K562 (cell line): ENCODE measurements around the gene ACACB. TPM values are rescaled to one million over a fixed set of nuclear protein-coding genes. Genes with fewer than 3 reads are reported as not detected.
A peak's percentile ranks its signal among the peaks of the same experiment; 100 is the strongest.

Source experiments
- ATAC-seq: fragments of 200-7000 bp; cut with Tn5 transposase; 3 replicates; pipeline ENCODE4 v1.9.1; 2020; ENCODE audit warnings: moderate library complexity
- BruUV-seq: library from RNA; stranded (reverse); fragments of 400-500 nt; replicated peaks from 2 replicates; lab custom pipeline; 2021; lab: Mats Ljungman, UMichigan
- CTCF ChIA-PET: fragments of 300-600 bp; formaldehyde crosslinking; extraction: SDS; loops from one replicate; lab custom pipeline; 2021; ENCODE audit warnings: low intra/inter-chr PET ratio; lab: Yijun Ruan, JAX
- POLR2A ChIA-PET: fragments of 300-600, 350-650 bp; sonication (Branson Sonifier 250); formaldehyde crosslinking; extraction: SDS; loops from one replicate; lab custom pipeline; 2021; ENCODE audit warnings: antibody characterized with exemption, inconsistent platforms; lab: Yijun Ruan, JAX
- DNase-seq, 4 experiments: peaks; one replicate each; pipeline versions ENCODE4 v3.0.0 to v3.0.0-alpha.2; 2011 to 2018; ENCODE audit warnings: low spot score in 3 of 4, mixed read lengths in 3 of 4; ENCODE audit errors: extremely low read depth in 1 of 4
- FAIRE-seq: peaks from 2 replicates; lab custom pipeline; 2011; peaks lifted over from hg19 to GRCh38; lab: Jason Lieb, UNC
- H2AFZ ChIP-seq: 2 replicates; pipeline ENCODE4 v1.6.0; 2011; ENCODE audit warnings: low read depth, low read length, control low read depth, inconsistent platforms
- H3K27ac ChIP-seq: fragments of 200-600 bp; 3 replicates; pipeline ENCODE4 v1.8.0; 2011; ENCODE audit warnings: low read depth, mild to moderate bottlenecking, control low read depth, inconsistent platforms, low read length, moderate library complexity, mixed read lengths; ENCODE audit errors: extremely low read depth
- H3K27me3 ChIP-seq, 2 experiments: fragments of 300-600 bp in 1 of 2; 2 replicates in 1 of 2; 3 replicates in 1 of 2; pipeline versions ENCODE4 v1.6.0 to v1.8.0; 2011; ENCODE audit warnings: inconsistent platforms in 2 of 2, low read length in 2 of 2, mild to moderate bottlenecking in 1 of 2, mixed read lengths in 1 of 2, moderate library complexity in 1 of 2; ENCODE audit not compliant: control insufficient read depth in 2 of 2, insufficient read depth in 2 of 2
- H3K36me3 ChIP-seq: fragments of 300-600 bp; 3 replicates; pipeline ENCODE4 v1.8.0; 2011; ENCODE audit warnings: mild to moderate bottlenecking, low read length, inconsistent platforms; ENCODE audit not compliant: control insufficient read depth, insufficient read depth
- H3K4me1 ChIP-seq, 2 experiments: fragments of 200-600 bp in 1 of 2; replicated peaks in 1 of 2; 2 replicates in 1 of 2; 3 replicates in 1 of 2; pipeline versions ENCODE4 v1.5.1 to v1.8.0; 2011; ENCODE audit warnings: inconsistent platforms in 2 of 2, low read length in 2 of 2, mild to moderate bottlenecking in 1 of 2, mixed read lengths in 1 of 2, moderate library complexity in 1 of 2; ENCODE audit not compliant: control insufficient read depth in 2 of 2, insufficient read depth in 2 of 2
- H3K4me2 ChIP-seq: 2 replicates; pipeline ENCODE4 v1.6.1; 2011; ENCODE audit warnings: low read length, control low read depth, inconsistent platforms, mixed read lengths; ENCODE audit not compliant: insufficient read depth
- H3K4me3 ChIP-seq: fragments of 200-600 bp; sonication (generic), shearing (Covaris generic); 2 replicates; pipeline ENCODE4 v1.5.1; 2016; ENCODE audit warnings: control low read depth, inconsistent platforms
- H3K79me2 ChIP-seq: fragments of 200-600 bp; 3 replicates; pipeline ENCODE4 v1.8.0; 2011; ENCODE audit warnings: low read length, inconsistent platforms; ENCODE audit not compliant: control insufficient read depth, insufficient read depth
- H3K9ac ChIP-seq, 2 experiments: 2 replicates each; pipeline versions ENCODE4 v1.6.0 to v1.6.1; 2011; ENCODE audit warnings: low read depth in 2 of 2, low read length in 2 of 2, control low read depth in 1 of 2, inconsistent platforms in 1 of 2, mild to moderate bottlenecking in 1 of 2, mixed read lengths in 1 of 2; ENCODE audit not compliant: insufficient read depth in 1 of 2
- H3K9me1 ChIP-seq: one replicate; pipeline ENCODE4 v1.6.0; 2011; ENCODE audit warnings: inconsistent platforms, mild to moderate bottlenecking, low read length, moderate library complexity; ENCODE audit not compliant: control insufficient read depth, insufficient read depth
- H3K9me3 ChIP-seq: replicated peaks from 2 replicates; pipeline ENCODE4 v1.5.1; 2011; ENCODE audit warnings: low read depth, low read length, inconsistent platforms; ENCODE audit not compliant: control insufficient read depth, insufficient read depth
- H4K20me1 ChIP-seq: replicated peaks from 2 replicates; pipeline ENCODE4 v1.6.1; 2011; ENCODE audit warnings: low read length, inconsistent platforms, mixed read lengths; ENCODE audit not compliant: control insufficient read depth, insufficient read depth
- ADNP ChIP-seq: fragments of 200-800 bp; sonication (Bioruptor generic); IDR thresholded peaks from 2 replicates; pipeline ENCODE4 v1.6.1; 2016; ENCODE audit warnings: missing genetic modification characterization, missing compliant biosample characterization
- BACH1 ChIP-seq: fragments of 200-800 bp; sonication (Bioruptor generic); IDR thresholded peaks from 2 replicates; pipeline ENCODE4 v1.6.1; 2016; ENCODE audit warnings: missing genetic modification characterization, missing compliant biosample characterization
- CHD1 ChIP-seq: fragments of 200-600 bp; sonication (generic); IDR thresholded peaks from one replicate; pipeline ENCODE4 v1.6.1; 2012; ENCODE audit warnings: mild to moderate bottlenecking, moderate library complexity, low read length, inconsistent platforms
- E2F3 ChIP-seq: fragments of 250-450 bp; sonication (Bioruptor Pico); IDR thresholded peaks from 2 replicates; pipeline ENCODE4 v1.4.0; 2020; ENCODE audit warnings: mild to moderate bottlenecking
- HDAC3 ChIP-seq: fragments of 450-650 bp; IDR thresholded peaks from 2 replicates; pipeline ENCODE4 v1.6.1; 2018; ENCODE audit warnings: borderline replicate concordance, mild to moderate bottlenecking, moderate library complexity; ENCODE audit not compliant: partially characterized antibody
- MIER1 ChIP-seq: fragments of 450-650 bp; IDR thresholded peaks from 2 replicates; pipeline ENCODE4 v1.6.1; 2016; ENCODE audit warnings: antibody characterized with exemption, mild to moderate bottlenecking, low read depth
- NRF1 ChIP-seq, 2 experiments: fragments of 450-650 bp; IDR thresholded peaks in 1 of 2; conservative IDR thresholded peaks in 1 of 2; 2 replicates each; pipeline ENCODE4 v1.6.1; 2014; ENCODE audit warnings: mild to moderate bottlenecking in 2 of 2
- POLR3G ChIP-seq: IDR thresholded peaks from 2 replicates; pipeline ENCODE4 v1.6.1; 2011; ENCODE audit not compliant: insufficient read length, insufficient replicate concordance; ENCODE audit errors: extremely low read depth
- RBM39 ChIP-seq: fragments of 200-400 bp; formaldehyde crosslinking; optimal IDR thresholded peaks from 2 replicates; pipeline ENCODE3; 2018; ENCODE audit warnings: low read depth, low read length
- SMARCE1 ChIP-seq: fragments of 450-650 bp; IDR thresholded peaks from 2 replicates; pipeline ENCODE4 v1.7.1; 2016; ENCODE audit warnings: mild to moderate bottlenecking
- TAF15 ChIP-seq: fragments of 200-400 bp; formaldehyde crosslinking; IDR thresholded peaks from 2 replicates; pipeline ENCODE4 v1.6.1; 2017; ENCODE audit warnings: mild to moderate bottlenecking, low read depth, low read length, moderate library complexity
- YY1 ChIP-seq, 3 experiments: IDR thresholded peaks; 2 replicates each; pipeline ENCODE4 v1.6.1; 2011; ENCODE audit warnings: low read length in 2 of 3, mild to moderate bottlenecking in 2 of 3, moderate library complexity in 2 of 3, borderline replicate concordance in 1 of 3, control low read depth in 1 of 3, low read depth in 1 of 3; ENCODE audit not compliant: insufficient read depth in 3 of 3, insufficient replicate concordance in 2 of 3, control insufficient read depth in 1 of 3, insufficient read length in 1 of 3; ENCODE audit errors: extremely low read depth in 1 of 3
- ZFP91 ChIP-seq: sonication (generic); formaldehyde crosslinking; IDR thresholded peaks from 2 replicates; pipeline ENCODE4 v1.8.0; 2022; ENCODE audit warnings: mild to moderate bottlenecking, missing genetic modification reagents
- ZNF134 ChIP-seq: fragments of 250-450 bp; sonication (Bioruptor Pico); conservative IDR thresholded peaks from 2 replicates; pipeline ENCODE4 v1.4.0; 2020
- ZNF165 ChIP-seq: fragments of 250-450 bp; sonication (Bioruptor Pico); IDR thresholded peaks from 2 replicates; pipeline ENCODE4 v1.4.0; 2020; ENCODE audit warnings: borderline replicate concordance
- ZNF324 ChIP-seq: fragments of 250-450 bp; sonication (Bioruptor Pico); IDR thresholded peaks from 2 replicates; pipeline ENCODE4 v1.4.0; 2020; ENCODE audit warnings: mild to moderate bottlenecking
- ZNF408 ChIP-seq: fragments of 250-450 bp; sonication (Bioruptor Pico); IDR thresholded peaks from 2 replicates; pipeline ENCODE4 v1.4.0; 2020; ENCODE audit warnings: low read depth, mild to moderate bottlenecking, moderate library complexity
- ZNF507 ChIP-seq: conservative IDR thresholded peaks from 2 replicates; pipeline ENCODE4 v1.6.1; 2017; ENCODE audit warnings: missing genetic modification characterization, missing compliant biosample characterization
- ZNF583 ChIP-seq: fragments of 250-450 bp; sonication (Bioruptor Pico); IDR thresholded peaks from 2 replicates; pipeline ENCODE4 v1.4.0; 2020
- WGBS: fragments of 100-300 bp; shearing (Covaris generic); methylation state at CpG from one replicate; pipeline ENCODE4 v1.1.6; 2016; ENCODE audit warnings: low coverage, mixed read lengths; ENCODE audit not compliant: insufficient coverage; ENCODE audit errors: missing lambda C conversion rate; 5-methylcytosine and 5-hydroxymethylcytosine counted together
- in situ Hi-C: fragments of 300-500 bp; cut with MboI; formaldehyde crosslinking; loops from 4 replicates; pipeline ENCODE4 v1.15.0; 2018; ENCODE audit warnings: inconsistent platforms, mixed read lengths
- intact Hi-C: fragments of 100-400 bp; cut with micrococcal nuclease; formaldehyde crosslinking; loops from 2 replicates; pipeline ENCODE4 v1.14.2; 2022
- polyA plus RNA-seq, 8 experiments: library from polyadenylated mRNA; depleted of rRNA in 4 of 8; stranded (reverse) in 5 of 8; unstranded in 3 of 8; fragments of >200 nt; fragmentation: Nextera tagmentation in 2 of 8; fragmentation: Illumina TruSeq in 1 of 8; extraction: Ambion mirVana in 2 of 8; extraction: Trizol in 1 of 8; gene quantifications; 2 replicates each; pipeline versions ENCODE4 v1.2.1 to v1.2.3, GENCODE V29; 2011 to 2014; ENCODE audit warnings: inconsistent platforms in 1 of 8, missing spikeins in 1 of 8
- total RNA-seq, 7 experiments: library from RNA; depleted of rRNA in 6 of 7; stranded (reverse); fragments of >200 nt in 6 of 7; fragmentation: Illumina TruSeq in 2 of 7; extraction: Trizol in 2 of 7; gene quantifications; 2 replicates each; pipeline versions ENCODE4 v1.2.1 to v1.2.3, GENCODE V29; 2011 to 2021; ENCODE audit warnings: low replicate concordance in 1 of 7

Gene ACACB
- total and polyA plus RNA-seq, 9 of the 15 experiments (the other 6 are each of a cell fraction or from before 2014, with no cell fraction given), result 0.10 to 2.5 (median 0.83) TPM

GRCh38 chr12:109173443-109174240 lies 57.3 kb downstream of the ACACB start:
- Histone ChIP-seq H3K27ac (peak overlapping the region; percentile 1; the same call in 1 of the 3 replicates), H3K27me3 (peaks cover 0 to 8% of the 10 kb centered on the region in 2 experiments; a peak in 2 of 5 replicates), H3K79me2 (no peaks in the 10 kb centered on the region), H3K4me2 (peak overlapping the region; percentile 7; the same call in 1 of the 2 replicates), H3K9me1 (no peaks in the 10 kb centered on the region), H3K36me3 (no peaks in the 10 kb centered on the region), H3K9me3 (no peaks in the 10 kb centered on the region), H3K4me1 (peaks cover 4 to 6% of the 10 kb centered on the region in 2 experiments; a peak in 3 of 5 replicates), H3K4me3 (no peak overlapping the region), H4K20me1 (no peaks in the 10 kb centered on the region), H3K9ac (peak overlapping the region; percentile 22 to 77; a peak in 3 of 4 replicates), H2AFZ (peak overlapping the region; percentile 66)
- in situ Hi-C loops, result no loop called here
- FAIRE-seq (peak; percentile 69), ATAC-seq (peak; percentile 83), DNase-seq (peak; percentile 36 to 52 (median 44))
- intact Hi-C loops, result no loop called here
- 23% methylated on average over 17 of the region's 17 CpGs for WGBS
- POLR2A ChIA-PET, result interaction anchor here (0.8 to 1.3 kb wide), 2 partner anchors 11 to 21 kb away, joined by 3 to 5 read pairs; no protein-coding TSS in a partner anchor
- CTCF ChIA-PET, result no interaction called here
- no TSS peak for BruUV-seq
- TF ChIP-seq YY1 (IDR thresholded peaks at IDR 0.05; ENCODE audit: borderline replicate concordance in 1 of 3, control insufficient read depth in 1 of 3, extremely low read depth in 1 of 3, insufficient read depth in 3 of 3, insufficient read length in 1 of 3, insufficient replicate concordance in 2 of 3, low read depth in 1 of 3, low read length in 2 of 3) (no peak), ZNF583 (peak; percentile 85; the same call in 1 of the 2 replicates), ADNP (tag) (no peak), E2F3 (CRISPR knock-in tag) (peak; percentile 77), TAF15 (no peak), BACH1 (peak; percentile 78), NRF1 (conservative IDR thresholded peaks at IDR 0.05 in 1 of 2, IDR thresholded peaks at IDR 0.05 in 1 of 2) (no peak), MIER1 (no peak), ZFP91 (CRISPR knock-in tag) (no peak), ZNF134 (peak; percentile 46; the same call in 1 of the 2 replicates), POLR3G (no peak), ZNF507 (no peak), ZNF324 (CRISPR knock-in tag) (no peak), CHD1 (no peak), HDAC3 (no peak), SMARCE1 (no peak), ZNF408 (no peak), ZNF165 (CRISPR knock-in tag) (peak; percentile 30; the same call in 1 of the 2 replicates), RBM39 (no peak)
